ENCODE results near the gene FAM168A.

Gene FAM168A

GRCh38 chr11:73556966-73557365 lies 40.9 kb downstream of the FAM168A start:
- Mint-ChIP-seq H3K27ac (no peak overlapping the region), H3K4me3 (no peak overlapping the region), H3K4me1 (peaks cover 3 to 8% of the 10 kb centered on the region in 2 donors), H3K36me3 (peaks cover 10 to 11% of the 10 kb centered on the region in 2 donors), H3K27me3 (no peaks in the 10 kb centered on the region), H3K9me3 (peaks cover 0 to 2% of the 10 kb centered on the region in 2 donors)
- ATAC-seq (replicated peaks) (no peak), DNase-seq (no peak)

- Mint-ChIP-seq H3K4me1 (peaks cover 3 to 15% of the 10 kb centered on the region in 2 donors), H3K27ac (no peak overlapping the region), H3K36me3 (peaks cover 10 to 11% of the 10 kb centered on the region in 2 donors), H3K9me3 (peaks cover 0 to 2% of the 10 kb centered on the region in 2 donors), H3K27me3 (no peaks in the 10 kb centered on the region), H3K4me3 (no peak overlapping the region)
- DNase-seq (no peak), ATAC-seq (replicated peaks) (no peak)
These were observed 42.3 kb downstream of the FAM168A start for GRCh38 chr11:73555615-73556014.

GRCh38 chr11:73554671-73555320 lies 43.1 kb downstream of the FAM168A start:
- H3K4me3 Mint-ChIP-seq, result no peak overlapping the region
- H3K27ac Mint-ChIP-seq, result no peak overlapping the region
- ATAC-seq (replicated peaks), result peak; percentile 39 to 55
- DNase-seq, result no peak
- peaks cover 10 to 11% of the 10 kb centered on the region in 2 donors for H3K36me3 Mint-ChIP-seq
- no peaks in the 10 kb centered on the region for H3K27me3 Mint-ChIP-seq
- H3K9me3 Mint-ChIP-seq, result peaks cover 0 to 2% of the 10 kb centered on the region in 2 donors
- H3K4me1 Mint-ChIP-seq, result peaks cover 3 to 16% of the 10 kb centered on the region in 2 donors

GRCh38 chr11:73553266-73553665 lies 44.6 kb downstream of the FAM168A start:
- Mint-ChIP-seq H3K27ac (no peak overlapping the region), H3K4me3 (no peak overlapping the region), H3K4me1 (peaks cover 6 to 20% of the 10 kb centered on the region in 2 donors), H3K27me3 (no peaks in the 10 kb centered on the region), H3K9me3 (peaks cover 0 to 2% of the 10 kb centered on the region in 2 donors), H3K36me3 (peaks cover 10 to 11% of the 10 kb centered on the region in 2 donors)
- ATAC-seq (replicated peaks) (no peak), DNase-seq (no peak)

- no peak overlapping the region for H3K27ac Mint-ChIP-seq
- H3K27me3 Mint-ChIP-seq, result no peaks in the 10 kb centered on the region
These were observed 46.2 kb downstream of the FAM168A start for GRCh38 chr11:73551677-73552076.

GRCh38 chr11:73549376-73549775 lies 48.5 kb downstream of the FAM168A start:
- no peaks in the 10 kb centered on the region for H3K36me3 Mint-ChIP-seq
- H3K9me3 Mint-ChIP-seq, result no peaks in the 10 kb centered on the region
- no peak overlapping the region for H3K27ac Mint-ChIP-seq
- no peak for ATAC-seq (replicated peaks)
- H3K4me3 Mint-ChIP-seq, result no peak overlapping the region
- no peaks in the 10 kb centered on the region for H3K27me3 Mint-ChIP-seq
- H3K4me1 Mint-ChIP-seq, result peaks cover 11 to 28% of the 10 kb centered on the region in 2 donors
- no peak for DNase-seq

More at GRCh38 chr11:73551677-73552076, 46.2 kb downstream of the FAM168A start:
- peaks cover 10 to 36% of the 10 kb centered on the region in 2 donors for H3K4me1 Mint-ChIP-seq
- H3K9me3 Mint-ChIP-seq, result peaks cover 0 to 2% of the 10 kb centered on the region in 2 donors
- H3K4me3 Mint-ChIP-seq, result no peak overlapping the region
- ATAC-seq (replicated peaks) (no peak), DNase-seq (no peak)
- peaks cover 7% of the 10 kb centered on the region in 2 donors for H3K36me3 Mint-ChIP-seq

GRCh38 chr11:73547706-73548595 lies 50.0 kb downstream of the FAM168A start:
- no peak for DNase-seq
- peaks cover 11 to 28% of the 10 kb centered on the region in 2 donors for H3K4me1 Mint-ChIP-seq
- H3K27ac Mint-ChIP-seq, result no peak overlapping the region
- peak; percentile 25 to 39 for ATAC-seq (replicated peaks)
- no peaks in the 10 kb centered on the region for H3K9me3 Mint-ChIP-seq
- H3K36me3 Mint-ChIP-seq, result no peaks in the 10 kb centered on the region
- H3K27me3 Mint-ChIP-seq, result no peaks in the 10 kb centered on the region
- no peak overlapping the region for H3K4me3 Mint-ChIP-seq

- no peaks in the 10 kb centered on the region for H3K36me3 Mint-ChIP-seq
- no peak for ATAC-seq (replicated peaks)
- H3K9me3 Mint-ChIP-seq, result no peaks in the 10 kb centered on the region
- peaks cover 14 to 26% of the 10 kb centered on the region in 2 donors for H3K4me1 Mint-ChIP-seq
- no peak overlapping the region for H3K4me3 Mint-ChIP-seq
- DNase-seq, result no peak
- no peak overlapping the region for H3K27ac Mint-ChIP-seq
- H3K27me3 Mint-ChIP-seq, result no peaks in the 10 kb centered on the region
These were observed 55.7 kb downstream of the FAM168A start for GRCh38 chr11:73542175-73542574.

GRCh38 chr11:73539506-73540084 lies 58.3 kb downstream of the FAM168A start:
- Mint-ChIP-seq H3K27ac (no peak overlapping the region), H3K36me3 (peaks cover 4 to 6% of the 10 kb centered on the region in 2 donors), H3K4me1 (peaks cover 10 to 20% of the 10 kb centered on the region in 2 donors), H3K4me3 (no peak overlapping the region), H3K9me3 (no peaks in the 10 kb centered on the region), H3K27me3 (no peaks in the 10 kb centered on the region)
- DNase-seq (no peak), ATAC-seq (replicated peaks) (no peak)

- no peaks in the 10 kb centered on the region for H3K27me3 Mint-ChIP-seq
- peaks cover 10 to 20% of the 10 kb centered on the region in 2 donors for H3K4me1 Mint-ChIP-seq
- H3K9me3 Mint-ChIP-seq, result no peaks in the 10 kb centered on the region
- H3K4me3 Mint-ChIP-seq, result no peak overlapping the region
- no peak overlapping the region for H3K27ac Mint-ChIP-seq
- H3K36me3 Mint-ChIP-seq, result peaks cover 4 to 6% of the 10 kb centered on the region in 2 donors
- peak; percentile 34 to 57 for ATAC-seq (replicated peaks)
- no peak for DNase-seq
These were observed 59.5 kb downstream of the FAM168A start for GRCh38 chr11:73538381-73538872.

GRCh38 chr11:73537969-73538368 lies 59.9 kb downstream of the FAM168A start:
- H3K27ac Mint-ChIP-seq, result no peak overlapping the region
- H3K27me3 Mint-ChIP-seq, result no peaks in the 10 kb centered on the region
- DNase-seq (no peak), ATAC-seq (replicated peaks) (no peak)
- no peaks in the 10 kb centered on the region for H3K9me3 Mint-ChIP-seq
- peaks cover 4 to 6% of the 10 kb centered on the region in 2 donors for H3K36me3 Mint-ChIP-seq
- H3K4me1 Mint-ChIP-seq, result peaks cover 10 to 20% of the 10 kb centered on the region in 2 donors
- H3K4me3 Mint-ChIP-seq, result no peak overlapping the region

GRCh38 chr11:73536961-73537360 lies 61.0 kb downstream of the FAM168A start:
- DNase-seq, result no peak
- Mint-ChIP-seq H3K36me3 (peaks cover 4 to 6% of the 10 kb centered on the region in 2 donors), H3K4me3 (no peak overlapping the region), H3K9me3 (no peaks in the 10 kb centered on the region), H3K27me3 (no peaks in the 10 kb centered on the region), H3K27ac (no peak overlapping the region), H3K4me1 (peaks cover 10 to 20% of the 10 kb centered on the region in 2 donors)
- ATAC-seq (replicated peaks), result no peak

GRCh38 chr11:73532310-73532709 lies 65.6 kb downstream of the FAM168A start:
- ATAC-seq (replicated peaks), result no peak
- DNase-seq, result no peak
- H3K27me3 Mint-ChIP-seq, result no peaks in the 10 kb centered on the region
- H3K4me3 Mint-ChIP-seq, result no peak overlapping the region
- peaks cover 4 to 6% of the 10 kb centered on the region in 2 donors for H3K36me3 Mint-ChIP-seq
- H3K27ac Mint-ChIP-seq, result no peak overlapping the region
- peaks cover 11 to 18% of the 10 kb centered on the region in 2 donors for H3K4me1 Mint-ChIP-seq
- H3K9me3 Mint-ChIP-seq, result no peaks in the 10 kb centered on the region

GRCh38 chr11:73531386-73531785 lies 66.5 kb downstream of the FAM168A start:
- Mint-ChIP-seq H3K27ac (no peak overlapping the region), H3K27me3 (no peaks in the 10 kb centered on the region), H3K9me3 (no peaks in the 10 kb centered on the region), H3K4me3 (no peak overlapping the region), H3K36me3 (peaks cover 2 to 4% of the 10 kb centered on the region in 2 donors), H3K4me1 (peaks cover 11 to 18% of the 10 kb centered on the region in 2 donors)
- ATAC-seq (replicated peaks) (no peak), DNase-seq (no peak)

All from stimulated activated naive B cell treated with anti-CD40 and anti-IgM and Interleukin-4, amounts not matched to agents 10 μg/mL and 1 μg/mL and 100 μg/mL, for 72 hours (primary cell).